ENCODE results near the gene ELAVL1. TPM values are rescaled to one million over a fixed set of nuclear protein-coding genes. Genes with fewer than 3 reads are reported as not detected.
A peak's percentile ranks its signal among the peaks of the same experiment; 100 is the strongest.

The ELAVL1 gene
- total RNA-seq, 6 experiments from 2014 or later = 105 to 127 (median 115) TPM

DNA sequence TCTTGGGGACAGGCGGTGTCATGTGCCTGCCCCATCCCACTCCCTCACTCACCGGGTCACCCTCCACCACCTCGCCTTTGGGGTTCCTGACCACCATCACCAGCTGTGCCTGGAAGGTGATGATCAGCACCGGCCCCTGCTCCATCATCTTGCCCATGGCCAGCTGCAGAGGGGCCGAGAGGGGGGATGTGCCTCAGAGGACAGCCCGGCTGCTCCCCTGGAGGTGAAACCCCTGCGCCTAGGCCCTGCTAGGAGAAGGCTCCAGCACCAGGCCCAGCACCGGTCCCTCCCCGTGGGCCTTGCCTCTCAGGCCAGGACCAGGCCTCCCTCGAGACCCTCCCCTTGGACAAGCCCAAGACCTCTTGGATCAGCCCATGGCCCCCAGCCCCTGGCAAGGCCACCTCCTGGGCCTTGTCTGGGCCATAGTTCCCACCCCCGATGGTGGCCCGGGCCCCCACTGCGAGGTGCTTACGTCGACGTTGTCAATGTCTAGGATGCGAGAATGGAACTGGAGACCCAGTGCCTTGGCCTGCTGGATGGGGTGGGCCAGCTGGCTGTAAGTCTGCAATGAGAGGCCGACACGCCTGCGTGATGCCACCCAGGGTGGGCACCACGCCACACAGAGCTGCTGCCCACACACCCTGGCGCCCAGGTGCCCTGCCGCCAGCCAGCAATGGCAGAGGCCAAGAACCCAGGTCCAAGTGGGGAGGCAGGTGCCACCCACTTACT, 77.7 kb downstream of the ELAVL1 start:
- Mint-ChIP-seq H3K36me3 (ENCODE audit: low read depth) (peaks cover 4% of the 10 kb centered on the region), H3K9me3 (no peaks in the 10 kb centered on the region), H3K27ac (peak overlapping the region; percentile 98), H3K27me3 (ENCODE audit: insufficient read depth) (peaks cover 2% of the 10 kb centered on the region), H3K4me1 (ENCODE audit: low read depth) (peaks cover 23% of the 10 kb centered on the region), H3K4me3 (peak overlapping the region; percentile 75)
- TF ChIP-seq, protein P1, sequence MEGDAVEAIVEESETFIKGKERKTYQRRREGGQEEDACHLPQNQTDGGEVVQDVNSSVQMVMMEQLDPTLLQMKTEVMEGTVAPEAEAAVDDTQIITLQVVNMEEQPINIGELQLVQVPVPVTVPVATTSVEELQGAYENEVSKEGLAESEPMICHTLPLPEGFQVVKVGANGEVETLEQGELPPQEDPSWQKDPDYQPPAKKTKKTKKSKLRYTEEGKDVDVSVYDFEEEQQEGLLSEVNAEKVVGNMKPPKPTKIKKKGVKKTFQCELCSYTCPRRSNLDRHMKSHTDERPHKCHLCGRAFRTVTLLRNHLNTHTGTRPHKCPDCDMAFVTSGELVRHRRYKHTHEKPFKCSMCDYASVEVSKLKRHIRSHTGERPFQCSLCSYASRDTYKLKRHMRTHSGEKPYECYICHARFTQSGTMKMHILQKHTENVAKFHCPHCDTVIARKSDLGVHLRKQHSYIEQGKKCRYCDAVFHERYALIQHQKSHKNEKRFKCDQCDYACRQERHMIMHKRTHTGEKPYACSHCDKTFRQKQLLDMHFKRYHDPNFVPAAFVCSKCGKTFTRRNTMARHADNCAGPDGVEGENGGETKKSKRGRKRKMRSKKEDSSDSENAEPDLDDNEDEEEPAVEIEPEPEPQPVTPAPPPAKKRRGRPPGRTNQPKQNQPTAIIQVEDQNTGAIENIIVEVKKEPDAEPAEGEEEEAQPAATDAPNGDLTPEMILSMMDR (IDR thresholded peaks at IDR 0.05) = no peak
- no peak for DNase-seq

DNA sequence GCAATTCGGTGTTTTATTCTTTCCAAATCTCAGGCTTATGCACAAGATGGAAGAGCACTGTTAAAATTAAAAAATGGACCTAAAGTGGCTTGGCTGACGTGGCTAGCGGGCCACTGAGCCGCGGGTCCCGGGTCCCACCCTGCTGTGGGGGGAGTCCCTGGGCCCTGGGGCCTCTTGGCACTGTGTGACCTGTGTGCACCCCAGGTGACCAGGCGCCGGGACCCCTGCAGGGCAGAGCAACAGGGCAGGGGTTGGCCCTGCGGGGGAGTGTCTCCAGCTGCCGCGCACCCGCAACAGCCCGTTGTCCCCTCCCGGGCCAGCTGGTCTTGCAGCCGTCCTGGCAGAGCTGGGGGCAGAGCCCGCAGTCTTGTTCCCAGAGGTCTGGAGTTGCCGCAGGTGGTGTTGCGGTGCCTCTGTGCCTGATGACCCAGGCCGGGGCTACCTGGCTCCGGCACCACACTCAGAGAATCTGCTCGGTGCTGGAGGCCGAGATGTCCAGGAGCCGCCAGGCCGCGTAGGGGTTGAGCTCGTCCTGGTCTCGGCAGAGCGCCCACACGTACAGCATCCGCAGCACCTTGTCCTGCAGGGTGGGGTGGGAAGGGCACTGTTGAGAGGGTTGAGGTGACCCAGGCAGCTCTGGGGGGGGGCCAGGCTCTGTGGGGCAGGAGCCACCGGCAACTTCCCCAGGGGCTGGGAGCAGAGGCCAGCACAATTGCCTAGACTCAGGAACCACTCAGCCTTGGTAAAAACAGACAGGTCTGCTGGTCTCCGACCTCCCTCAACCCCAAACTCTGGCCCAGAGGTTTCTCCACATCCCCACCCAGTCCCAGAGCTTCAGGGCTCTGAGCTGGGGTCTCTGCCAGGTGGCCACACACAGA, 78.5 kb downstream of the ELAVL1 start:
- H3K27me3 Mint-ChIP-seq (ENCODE audit: insufficient read depth) = peaks cover 2% of the 10 kb centered on the region
- H3K27ac Mint-ChIP-seq = peak overlapping the region; percentile 38
- no peaks in the 10 kb centered on the region for H3K9me3 Mint-ChIP-seq
- H3K4me1 Mint-ChIP-seq (ENCODE audit: low read depth) = peaks cover 23% of the 10 kb centered on the region
- DNase-seq = no peak
- TF ChIP-seq, protein P1 (IDR thresholded peaks at IDR 0.05) = no peak
- peak overlapping the region; percentile 72 for H3K4me3 Mint-ChIP-seq
- peaks cover 4% of the 10 kb centered on the region for H3K36me3 Mint-ChIP-seq (ENCODE audit: low read depth)

DNA sequence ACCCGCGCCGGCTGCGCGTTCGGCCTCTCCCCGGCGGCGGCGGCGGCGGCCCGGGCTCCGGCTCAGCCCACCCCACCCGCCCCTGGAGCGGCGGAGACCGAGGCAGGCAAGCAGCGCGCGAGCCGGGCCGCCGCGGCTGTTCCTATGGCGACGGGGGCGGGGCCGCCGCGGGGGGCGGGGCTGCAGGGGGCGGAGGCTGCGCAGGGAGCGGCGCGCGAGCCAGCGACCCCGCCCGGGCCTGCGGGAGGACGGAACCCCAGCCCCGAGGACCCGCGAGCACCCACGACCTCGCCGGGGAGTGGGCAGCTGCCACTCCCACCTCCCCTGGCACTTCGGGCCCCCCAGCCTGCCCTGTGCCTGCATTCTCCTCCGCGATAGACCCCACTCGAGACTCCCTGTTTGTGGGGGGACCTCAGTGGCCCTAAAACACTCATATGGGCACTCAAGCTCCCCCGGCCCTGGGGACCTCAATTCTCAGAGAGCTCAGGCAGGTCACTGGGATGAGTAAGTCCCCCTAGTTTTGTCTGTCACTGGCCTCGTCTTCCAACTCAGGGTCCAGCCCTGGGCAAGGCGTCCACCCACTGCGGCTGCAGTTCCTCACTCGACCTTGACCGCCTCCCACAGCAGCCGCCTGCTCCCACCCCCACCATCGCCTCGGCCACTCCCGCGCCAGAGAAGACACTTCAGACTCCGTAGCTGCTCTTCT, 79.3 kb downstream of the ELAVL1 start, which contains the start of gene CTXN1:
Gene CTXN1, minus strand, starts transcription at position 115 of the 706 bp plus-strand sequence. CDS start 597 bp downstream, outside the sequence.
- TF ChIP-seq, protein P1 (IDR thresholded peaks at IDR 0.05) = 0 out of 2 replicates have a peak, but pooled peaks have one; percentile 27
- Mint-ChIP-seq H3K36me3 (ENCODE audit: low read depth) (peaks cover 4% of the 10 kb centered on the region), H3K4me1 (ENCODE audit: low read depth) (peaks cover 23% of the 10 kb centered on the region), H3K4me3 (peak within 1 kb of the TSS; percentile 83), H3K27ac (peak within 1 kb of the TSS; percentile 72), H3K27me3 (ENCODE audit: insufficient read depth) (peaks cover 2% of the 10 kb centered on the region), H3K9me3 (no peaks in the 10 kb centered on the region)
- DNase-seq = no peak

DNA sequence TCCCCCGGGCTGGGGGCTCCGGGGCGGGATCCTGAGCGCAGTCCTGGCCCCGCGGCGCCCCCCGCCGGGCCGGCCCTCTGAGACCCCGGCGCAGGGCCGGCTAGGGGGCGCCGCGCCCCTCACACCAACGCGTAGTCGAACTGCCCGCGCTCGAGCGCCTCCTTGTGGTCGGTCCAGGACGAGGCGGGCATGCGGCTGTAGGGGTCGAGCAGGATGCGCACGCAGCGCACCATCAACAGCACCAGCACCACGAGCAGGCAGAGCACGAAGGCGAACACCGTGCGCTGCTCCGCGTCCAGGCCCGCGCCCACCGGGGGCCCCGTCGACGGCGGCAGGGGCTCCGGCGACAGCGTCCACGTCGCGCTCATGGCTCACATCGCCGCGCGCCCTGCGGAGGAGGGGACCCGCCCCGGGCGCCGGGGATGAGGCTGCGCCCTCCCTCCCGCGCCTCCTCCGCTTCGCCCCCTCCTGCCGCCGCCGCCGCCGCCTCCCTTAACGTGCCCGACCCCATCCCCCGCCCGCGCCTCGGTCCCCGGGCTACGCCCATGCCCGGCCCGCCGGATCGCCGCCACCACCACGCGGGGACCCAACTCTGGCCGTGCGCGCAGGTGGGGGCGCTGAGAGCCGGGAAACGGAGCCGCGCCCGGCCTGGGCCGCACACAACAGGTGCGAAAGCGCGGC, 80.1 kb downstream of the ELAVL1 start:
- peaks cover 2% of the 10 kb centered on the region for H3K27me3 Mint-ChIP-seq (ENCODE audit: insufficient read depth)
- H3K4me1 Mint-ChIP-seq (ENCODE audit: low read depth) = peaks cover 23% of the 10 kb centered on the region
- H3K27ac Mint-ChIP-seq = peak overlapping the region; percentile 72
- H3K36me3 Mint-ChIP-seq (ENCODE audit: low read depth) = peaks cover 4% of the 10 kb centered on the region
- H3K9me3 Mint-ChIP-seq = no peaks in the 10 kb centered on the region
- H3K4me3 Mint-ChIP-seq = peak overlapping the region; percentile 83
- TF ChIP-seq, protein P1 (IDR thresholded peaks at IDR 0.05) = peak; percentile 98
- peak; percentile 47 for DNase-seq
